ENCODE results near the gene SERPINB1. TPM values are rescaled to one million over a fixed set of nuclear protein-coding genes. Genes with fewer than 3 reads are reported as not detected.

The SERPINB1 gene
- total and polyA plus RNA-seq, 9 of the 15 experiments (the other 6 are each of a cell fraction or from before 2014, with no cell fraction given) = 33.9 to 108 (median 63.8) TPM

- TF ChIP-seq PRPF4 (IDR thresholded peaks at IDR 0.05; ENCODE audit: insufficient read depth, low read depth, low read length, poor library complexity, severe bottlenecking) (no peak), DACH1 (IDR thresholded peaks at IDR 0.05; ENCODE audit: partially characterized antibody) (peak; percentile 98), ATF4 (CRISPR knock-in tag; IDR thresholded peaks at IDR 0.05) (no peak), ZBTB43 (CRISPR knock-in tag; IDR thresholded peaks at IDR 0.05) (0 out of 2 replicates have a peak, but pooled peaks have one; percentile 32), TAL1 (IDR thresholded peaks at IDR 0.05) (peak; percentile 56; the same call in 1 of the 2 replicates), THRA (IDR thresholded peaks at IDR 0.05) (no peak), JUNB (CRISPR knock-in tag; conservative IDR thresholded peaks at IDR 0.05) (no peak), ZBTB9 (CRISPR knock-in tag; IDR thresholded peaks at IDR 0.05) (peak; percentile 26; the same call in 1 of the 2 replicates), ZNF41 (CRISPR knock-in tag; conservative IDR thresholded peaks at IDR 0.05) (no peak; the same call in 1 of the 2 replicates), RFX7 (CRISPR knock-in tag; IDR thresholded peaks at IDR 0.05) (no peak), KLF10 (CRISPR knock-in tag; IDR thresholded peaks at IDR 0.05) (no peak), THRB (CRISPR knock-in tag; conservative IDR thresholded peaks at IDR 0.05) (no peak; the same call in 1 of the 2 replicates), GTF2B (IDR thresholded peaks at IDR 0.05; ENCODE audit: extremely low read depth, insufficient read length) (no peak), CBFB (CRISPR knock-in tag; IDR thresholded peaks at IDR 0.05) (no peak), TGIF2 (CRISPR knock-in tag; IDR thresholded peaks at IDR 0.05) (no peak), ZC3H8 (IDR thresholded peaks at IDR 0.05) (peak; percentile 53; the same call in 1 of the 2 replicates), UBTF (IDR thresholded peaks at IDR 0.05; ENCODE audit: borderline replicate concordance in 1 of 2, low read depth in 2 of 2, low read length in 2 of 2) (peak in 1 of 2 experiments; percentile 74; a peak in 2 of 4 replicates)
Observed at GRCh38 chr6:2857580-2858337, 16.1 kb upstream of the SERPINB1 start (continued).
